Thyroid gland (tissue), 4 donors: ENCODE results near the gene GRIK4.

Source experiments
- CTCF ChIP-seq, 6 experiments: fragments of 200-600 bp in 3 of 6; fragments of 450-650 bp in 3 of 6; sonication (generic) in 3 of 6; IDR thresholded peaks; one replicate each; pipeline ENCODE4 v1.5.1; 2016 to 2019; ENCODE audit warnings: antibody characterized with exemption in 6 of 6, mild to moderate bottlenecking in 2 of 6, inconsistent platforms in 1 of 6, moderate library complexity in 1 of 6
- POLR2A ChIP-seq, 2 donors: fragments of 450-650 bp; IDR thresholded peaks; one replicate each; pipeline ENCODE4 v1.6.1; 2017; ENCODE audit warnings: antibody characterized with exemption in 2 of 2, mild to moderate bottlenecking in 2 of 2, moderate library complexity in 1 of 2

GRCh38 chr11:120577624-120578363, 66.2 kb downstream of the GRIK4 start:
- TF ChIP-seq CTCF (IDR thresholded peaks at IDR 0.05) = no peak
- no peak for TF ChIP-seq POLR2A (IDR thresholded peaks at IDR 0.05)
